Panc1 (cell line): Measurements from ENCODE around the gene OR10G8.

Source experiments
- CTCF ChIP-seq: fragments of 450-650 bp; IDR thresholded peaks from 2 replicates; pipeline ENCODE4 v1.5.1; 2017; ENCODE audit warnings: mild to moderate bottlenecking
- POLR2AphosphoS5 ChIP-seq: IDR thresholded peaks from 2 replicates; pipeline ENCODE4 v1.6.1; 2012; ENCODE audit warnings: mild to moderate bottlenecking, low read depth, low read length, moderate library complexity

GRCh38 chr11:124041254-124041653, 14.7 kb downstream of the OR10G8 start, which contains the start of gene OR10G7:
- TF ChIP-seq CTCF (no peak), POLR2AphosphoS5 (no peak)
